H1 (cell line): ENCODE results near the gene SUSD6. TPM values are rescaled to one million over a fixed set of nuclear protein-coding genes. Genes with fewer than 3 reads are reported as not detected.

ENCODE experiments used
- CTCF ChIA-PET: fragments of 300-600 bp; sonication (Branson Sonifier 250); formaldehyde crosslinking; loops from one replicate; lab custom pipeline; 2021; ENCODE audit not compliant: partially characterized antibody; lab: Charles Lee
- POLR2A ChIA-PET: fragments of 300-600 bp; sonication (Branson Sonifier 250); formaldehyde crosslinking; loops from one replicate; lab custom pipeline; 2021; ENCODE audit warnings: inconsistent platforms; ENCODE audit not compliant: partially characterized antibody; lab: Charles Lee
- DNase-seq, 2 experiments: peaks; one replicate each; pipeline versions ENCODE4 v3.0.0 to v3.0.0-alpha.2; 2010 to 2022; ENCODE audit warnings: low spot score in 2 of 2, low read depth in 1 of 2, mixed read lengths in 1 of 2
- FAIRE-seq: peaks from 2 replicates; lab custom pipeline; 2011; peaks lifted over from hg19 to GRCh38; lab: Jason Lieb, UNC
- H2AFZ ChIP-seq: 2 replicates; pipeline ENCODE4 v1.8.1; 2012; ENCODE audit warnings: low read length, inconsistent platforms
- H2AK5ac ChIP-seq: 2 replicates; pipeline ENCODE4 v1.6.1; 2013; ENCODE audit warnings: low read depth, low read length
- H2BK120ac ChIP-seq: replicated peaks from 2 replicates; pipeline ENCODE3; 2013; ENCODE audit warnings: low read depth, low read length, inconsistent platforms
- H2BK12ac ChIP-seq: 2 replicates; pipeline ENCODE4 v1.6.1; 2013; ENCODE audit warnings: low read depth, low read length
- H2BK15ac ChIP-seq: 2 replicates; pipeline ENCODE4 v1.6.1; 2013; ENCODE audit warnings: low read length
- H2BK20ac ChIP-seq: 2 replicates; pipeline ENCODE4 v1.6.1; 2013; ENCODE audit warnings: low read length
- H2BK5ac ChIP-seq: 2 replicates; pipeline ENCODE4 v1.6.1; 2013; ENCODE audit warnings: low read depth, low read length
- H3K14ac ChIP-seq: 2 replicates; pipeline ENCODE4 v1.6.1; 2013; ENCODE audit warnings: inconsistent platforms; ENCODE audit not compliant: insufficient read length
- H3K18ac ChIP-seq: 2 replicates; pipeline ENCODE4 v1.6.1; 2013; ENCODE audit warnings: low read length; ENCODE audit errors: extremely low read depth
- H3K23ac ChIP-seq: 2 replicates; pipeline ENCODE4 v1.6.1; 2013; ENCODE audit warnings: inconsistent platforms; ENCODE audit not compliant: insufficient read length
- H3K23me2 ChIP-seq: 2 replicates; pipeline ENCODE4 v1.6.1; 2013; ENCODE audit warnings: low read depth, low read length
- H3K27ac ChIP-seq: 2 replicates; pipeline ENCODE4 v1.6.1; 2011; ENCODE audit warnings: low read depth, low read length, inconsistent platforms
- H3K27me3 ChIP-seq, 4 experiments: replicated peaks in 1 of 4; 1 replicate in 1 of 4; 2 replicates in 3 of 4; pipeline versions ENCODE4 v1.6.1 to v1.8.1; 2011 to 2013; ENCODE audit warnings: low read length in 3 of 4, mild to moderate bottlenecking in 3 of 4, inconsistent platforms in 2 of 4, mixed read lengths in 2 of 4, moderate library complexity in 1 of 4; ENCODE audit not compliant: control insufficient read depth in 3 of 4, insufficient read depth in 3 of 4; ENCODE audit errors: extremely low read depth in 1 of 4
- H3K36me3 ChIP-seq, 4 experiments: 2 replicates each; pipeline versions ENCODE4 v1.6.1 to v1.8.1; 2011 to 2013; ENCODE audit warnings: mild to moderate bottlenecking in 4 of 4, low read length in 3 of 4, moderate library complexity in 2 of 4, control low read depth in 1 of 4, inconsistent platforms in 1 of 4; ENCODE audit not compliant: insufficient read depth in 4 of 4, control insufficient read depth in 2 of 4
- H3K4ac ChIP-seq: replicated peaks from 2 replicates; pipeline ENCODE3; 2013; ENCODE audit warnings: low read length, low read depth, mixed read lengths, inconsistent platforms; ENCODE audit not compliant: insufficient read length
- H3K4me1 ChIP-seq, 4 experiments: replicated peaks in 1 of 4; 1 replicate in 1 of 4; 2 replicates in 3 of 4; pipeline versions ENCODE4 v1.6.1 to v1.8.1; 2011 to 2013; ENCODE audit warnings: low read length in 3 of 4, inconsistent platforms in 2 of 4, mixed read lengths in 1 of 4; ENCODE audit not compliant: insufficient read depth in 4 of 4, control insufficient read depth in 3 of 4
- H3K4me2 ChIP-seq, 2 experiments: 2 replicates each; pipeline versions ENCODE4 v1.6.1 to v1.8.1; 2011 to 2013; ENCODE audit warnings: low read depth in 2 of 2, low read length in 2 of 2, control low read depth in 1 of 2, inconsistent platforms in 1 of 2, mild to moderate bottlenecking in 1 of 2; ENCODE audit not compliant: insufficient read depth in 1 of 2
- H3K4me3 ChIP-seq, 4 experiments: fragments of 200-600, 300-600 bp in 1 of 4; sonication (generic), shearing (Covaris generic), sonication (Bioruptor Twin) in 1 of 4; 2 replicates each; pipeline versions ENCODE4 v1.5.1 to v1.8.1; 2011 to 2016; ENCODE audit warnings: low read length in 4 of 4, low read depth in 3 of 4, control low read depth in 2 of 4, inconsistent platforms in 2 of 4, mild to moderate bottlenecking in 2 of 4, mixed read lengths in 1 of 4, moderate library complexity in 1 of 4; ENCODE audit not compliant: insufficient read depth in 2 of 4; ENCODE audit errors: extremely low read depth in 1 of 4
- H3K56ac ChIP-seq: replicated peaks from 2 replicates; pipeline ENCODE3; 2013; ENCODE audit warnings: low read depth, mild to moderate bottlenecking, mixed read lengths, low read length, inconsistent platforms; ENCODE audit not compliant: insufficient read length
- H3K79me1 ChIP-seq: 2 replicates; pipeline ENCODE4 v1.6.1; 2013; ENCODE audit warnings: low read depth, low read length, control low read depth
- H3K79me2 ChIP-seq, 2 experiments: 2 replicates each; pipeline versions ENCODE4 v1.6.1 to v1.8.1; 2012 to 2013; ENCODE audit warnings: low read length in 2 of 2, mild to moderate bottlenecking in 2 of 2, inconsistent platforms in 1 of 2; ENCODE audit not compliant: insufficient read depth in 2 of 2, control insufficient read depth in 1 of 2
- H3K9ac ChIP-seq, 4 experiments: replicated peaks in 1 of 4; 1 replicate in 1 of 4; 2 replicates in 3 of 4; pipeline versions ENCODE4 v1.6.1 to v1.8.1; 2011 to 2013; ENCODE audit warnings: low read depth in 3 of 4, low read length in 3 of 4, control low read depth in 2 of 4, mild to moderate bottlenecking in 2 of 4, moderate library complexity in 2 of 4, inconsistent platforms in 1 of 4; ENCODE audit errors: extremely low read depth in 1 of 4
- H3K9me3 ChIP-seq, 2 experiments: 2 replicates each; pipeline versions ENCODE4 v1.6.1 to v1.8.1; 2012 to 2013; ENCODE audit warnings: mild to moderate bottlenecking in 2 of 2, moderate library complexity in 2 of 2, control low read depth in 1 of 2, inconsistent platforms in 1 of 2, low read depth in 1 of 2, low read length in 1 of 2, mixed read lengths in 1 of 2; ENCODE audit not compliant: insufficient read depth in 2 of 2
- H4K20me1 ChIP-seq, 2 experiments: replicated peaks in 1 of 2; 2 replicates each; pipeline versions ENCODE3 to v1.8.1; 2011 to 2013; ENCODE audit warnings: inconsistent platforms in 2 of 2, low read length in 2 of 2, mild to moderate bottlenecking in 1 of 2; ENCODE audit not compliant: insufficient read depth in 2 of 2, control insufficient read depth in 1 of 2
- H4K5ac ChIP-seq: 2 replicates; pipeline ENCODE4 v1.6.1; 2013; ENCODE audit warnings: low read length, low read depth, mixed read lengths, inconsistent platforms; ENCODE audit not compliant: insufficient read length
- H4K8ac ChIP-seq: 2 replicates; pipeline ENCODE4 v1.8.0; 2013; ENCODE audit warnings: mild to moderate bottlenecking, moderate library complexity, low read length, inconsistent platforms; ENCODE audit not compliant: insufficient read depth; ENCODE audit errors: extremely low read depth
- H4K91ac ChIP-seq: replicated peaks from 2 replicates; pipeline ENCODE3; 2013; ENCODE audit warnings: low read length, mixed read lengths, inconsistent platforms; ENCODE audit not compliant: insufficient read length
- KDM5A ChIP-seq: fragments of 200-600 bp; IDR thresholded peaks from 2 replicates; pipeline ENCODE4 v1.7.1; 2012; ENCODE audit warnings: mild to moderate bottlenecking, low read length, inconsistent platforms, mixed read lengths
- RNF2 ChIP-seq: fragments of 200-900, 300-1000 bp; sonication (generic); IDR thresholded peaks from 2 replicates; pipeline ENCODE4 v1.7.1; 2016; ENCODE audit warnings: borderline replicate concordance, low read depth, mild to moderate bottlenecking, antibody characterized with exemption, low read length; ENCODE audit not compliant: poor library complexity, severe bottlenecking; ENCODE audit errors: missing control alignments
- WGBS, 2 experiments: shearing (Covaris generic) in 1 of 2; methylation state at CpG; one replicate each; pipeline versions ENCODE4 v1.1.6 to v1.1.7; 2013 to 2015; ENCODE audit warnings: low lambda C conversion rate in 2 of 2, mixed read lengths in 2 of 2, inconsistent platforms in 1 of 2, low coverage in 1 of 2, missing lambda C conversion rate in 1 of 2; ENCODE audit not compliant: insufficient replicate concordance in 2 of 2, insufficient coverage in 1 of 2, insufficient read length in 1 of 2; ENCODE audit errors: extremely low coverage in 1 of 2, missing lambda C conversion rate in 1 of 2; 5-methylcytosine and 5-hydroxymethylcytosine counted together
- polyA plus RNA-seq, 7 experiments: library from polyadenylated mRNA; depleted of rRNA in 3 of 7; stranded (reverse) in 5 of 7; unstranded in 2 of 7; fragments of >200 nt in 5 of 7; fragments of 200-250 nt in 2 of 7; gene quantifications; 1 replicate in 5 of 7; 2 replicates in 1 of 7; 4 replicates in 1 of 7; pipeline versions ENCODE4 v1.2.1 to v1.2.3, GENCODE V29; 2011 to 2013; ENCODE audit warnings: missing spikeins in 2 of 7, mixed read lengths in 2 of 7
- total RNA-seq: library from RNA; stranded (reverse); fragmentation: NEBNext Ultra II Directional; extraction: Animal tissue kit (Norgen Biotek cat#: 25700); gene quantifications from 2 replicates; pipeline ENCODE4 v1.2.1, GENCODE V29; 2021

SUSD6 gene
- total and polyA plus RNA-seq, 2 of the 8 experiments (the other 6 are each of a cell fraction or from before 2014, with no cell fraction given) = 3.0 to 3.8 TPM

GRCh38 chr14:69625299-69626131, 14.1 kb downstream of the SUSD6 start:
- H3K18ac ChIP-seq = no peak overlapping the region
- H4K5ac ChIP-seq = no peak overlapping the region
- no peaks in the 10 kb centered on the region for H3K79me1 ChIP-seq
- H3K36me3 ChIP-seq = no peaks in the 10 kb centered on the region
- no peak overlapping the region for H2BK120ac ChIP-seq
- no peak overlapping the region for H3K23ac ChIP-seq
- H2BK20ac ChIP-seq = no peak overlapping the region
- H3K4me1 ChIP-seq = peaks cover 0 to 7% (median 0%) of the 10 kb centered on the region in 4 experiments; a peak in 1 of 7 replicates
- no peak overlapping the region for H3K56ac ChIP-seq
- no peak overlapping the region for H3K4me3 ChIP-seq
- H2AFZ ChIP-seq = no peak overlapping the region
- H4K8ac ChIP-seq = no peak overlapping the region
- H3K14ac ChIP-seq = no peak overlapping the region
- no peak overlapping the region for H3K4me2 ChIP-seq
- WGBS, 2 experiments = 83% methylated on average over 11 of the region's 11 CpGs; no CpG with 5 or more reads in 1 of the 2 experiments
- no peak overlapping the region for H3K9ac ChIP-seq
- ChIA-PET CTCF (interaction anchor here (0.6 to 1.5 kb wide), 3 partner anchors 13 to 90 kb away, joined by 3 to 4 read pairs (median 3); no protein-coding TSS in a partner anchor), POLR2A (interaction anchor here (0.6 kb wide), 1 partner anchor 9 kb away, joined by 4 read pairs; no protein-coding TSS in a partner anchor)
- H2BK15ac ChIP-seq = no peak overlapping the region
- no peaks in the 10 kb centered on the region for H3K23me2 ChIP-seq
- H3K27me3 ChIP-seq = no peaks in the 10 kb centered on the region
- H2BK12ac ChIP-seq = no peak overlapping the region
- H2AK5ac ChIP-seq = no peak overlapping the region; the same call in 1 of the 2 replicates
- no peaks in the 10 kb centered on the region for H3K9me3 ChIP-seq
- H2BK5ac ChIP-seq = no peak overlapping the region
- H3K79me2 ChIP-seq = no peaks in the 10 kb centered on the region
- DNase-seq (no peak), FAIRE-seq (no peak)
- no peak overlapping the region for H3K27ac ChIP-seq
- H4K20me1 ChIP-seq = peaks cover 0 to 6% of the 10 kb centered on the region in 2 experiments
- no peak for TF ChIP-seq RNF2
- TF ChIP-seq KDM5A = no peak
- TF ChIP-seq, all 59 proteins: peak for 0
- H4K91ac ChIP-seq = no peak overlapping the region
- no peak overlapping the region for H3K4ac ChIP-seq
